ENCODE data around the gene PPP3R2.

DNA sequence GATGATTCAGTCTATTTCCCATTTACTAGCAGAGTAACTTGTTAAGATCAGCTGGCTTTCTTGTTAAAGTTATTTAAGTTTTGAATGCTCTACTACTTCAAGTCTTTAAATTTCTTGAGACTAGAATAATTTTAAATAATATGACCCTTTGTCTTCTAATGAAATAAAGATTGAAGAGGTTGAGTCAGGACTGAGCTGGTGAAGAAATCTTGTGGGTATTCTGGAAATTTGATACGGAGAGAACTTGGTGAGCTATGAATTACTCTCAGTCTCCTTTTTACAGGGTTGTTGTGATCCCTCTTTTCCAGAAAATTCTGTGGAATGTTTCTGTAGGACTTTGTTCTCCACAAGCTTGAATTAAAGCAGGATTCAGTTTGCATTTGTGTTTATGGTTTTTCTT lies 31.8 kb downstream of the PPP3R2 start:
- TF ChIP-seq, protein P1, sequence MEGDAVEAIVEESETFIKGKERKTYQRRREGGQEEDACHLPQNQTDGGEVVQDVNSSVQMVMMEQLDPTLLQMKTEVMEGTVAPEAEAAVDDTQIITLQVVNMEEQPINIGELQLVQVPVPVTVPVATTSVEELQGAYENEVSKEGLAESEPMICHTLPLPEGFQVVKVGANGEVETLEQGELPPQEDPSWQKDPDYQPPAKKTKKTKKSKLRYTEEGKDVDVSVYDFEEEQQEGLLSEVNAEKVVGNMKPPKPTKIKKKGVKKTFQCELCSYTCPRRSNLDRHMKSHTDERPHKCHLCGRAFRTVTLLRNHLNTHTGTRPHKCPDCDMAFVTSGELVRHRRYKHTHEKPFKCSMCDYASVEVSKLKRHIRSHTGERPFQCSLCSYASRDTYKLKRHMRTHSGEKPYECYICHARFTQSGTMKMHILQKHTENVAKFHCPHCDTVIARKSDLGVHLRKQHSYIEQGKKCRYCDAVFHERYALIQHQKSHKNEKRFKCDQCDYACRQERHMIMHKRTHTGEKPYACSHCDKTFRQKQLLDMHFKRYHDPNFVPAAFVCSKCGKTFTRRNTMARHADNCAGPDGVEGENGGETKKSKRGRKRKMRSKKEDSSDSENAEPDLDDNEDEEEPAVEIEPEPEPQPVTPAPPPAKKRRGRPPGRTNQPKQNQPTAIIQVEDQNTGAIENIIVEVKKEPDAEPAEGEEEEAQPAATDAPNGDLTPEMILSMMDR (IDR thresholded peaks at IDR 0.05), result no peak
- TF ChIP-seq POLR2A (IDR thresholded peaks at IDR 0.05), result no peak
